ENCODE measurements around the gene ZIC4.

DNA sequence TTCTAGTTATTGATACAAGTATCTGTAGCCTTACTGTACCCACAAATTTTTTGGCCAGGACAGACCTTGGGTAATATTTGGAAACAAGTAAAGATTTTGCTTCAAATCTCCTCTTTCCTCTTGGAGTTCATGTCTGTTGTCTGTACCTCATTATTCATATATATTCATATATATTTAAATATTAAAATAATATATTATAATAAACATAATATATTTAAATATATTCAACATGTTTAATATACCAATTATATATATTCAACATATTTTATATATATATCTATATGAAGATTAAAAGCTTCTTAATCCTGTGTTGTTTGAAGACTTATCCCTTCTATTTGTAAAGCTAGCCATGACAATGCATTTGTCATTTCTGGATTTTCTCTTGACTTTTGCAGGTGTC is 40.9 kb upstream of the ZIC4 start:
- TF ChIP-seq POLR2AphosphoS5 (IDR thresholded peaks at IDR 0.05; ENCODE audit: low read depth, low read length) (no peak), GABPA (IDR thresholded peaks at IDR 0.05; ENCODE audit: low read depth) (no peak), CTCF (IDR thresholded peaks at IDR 0.05) (no peak), JUND (IDR thresholded peaks at IDR 0.05) (no peak), TEAD4 (IDR thresholded peaks at IDR 0.05; ENCODE audit: borderline replicate concordance, insufficient read depth) (no peak), PBX3 (IDR thresholded peaks at IDR 0.05) (no peak), SMC3 (IDR thresholded peaks at IDR 0.05; ENCODE audit: low read depth, low read length) (no peak), RXRA (IDR thresholded peaks at IDR 0.05; ENCODE audit: borderline replicate concordance, low read depth) (no peak), RAD21 (IDR thresholded peaks at IDR 0.05; ENCODE audit: low read length) (no peak), TAF1 (IDR thresholded peaks at IDR 0.05; ENCODE audit: borderline replicate concordance, low read depth, low read length) (no peak), EP300 (IDR thresholded peaks at IDR 0.05; ENCODE audit: borderline replicate concordance in 1 of 2, low read depth in 1 of 2, low read length in 1 of 2) (no peak)
- TF ChIP-seq, protein P1, sequence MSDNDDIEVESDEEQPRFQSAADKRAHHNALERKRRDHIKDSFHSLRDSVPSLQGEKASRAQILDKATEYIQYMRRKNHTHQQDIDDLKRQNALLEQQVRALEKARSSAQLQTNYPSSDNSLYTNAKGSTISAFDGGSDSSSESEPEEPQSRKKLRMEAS (IDR thresholded peaks at IDR 0.05; ENCODE audit: low read depth), result no peak
